NCI-H748 treated with DMSO at 0.1 percent for 48 hours (cell line): ENCODE data around the gene PAX8.
"Not testable (repeated sequence)": the region's sequence is repeated elsewhere in the genome, so short reads cannot be mapped to it uniquely, and the experiment has no call there.

Experiments used
- DNase-seq: peaks from one replicate; lab custom pipeline; 2025; lab: John Stamatoyannopoulos, UW

Gene PAX8

DNA sequence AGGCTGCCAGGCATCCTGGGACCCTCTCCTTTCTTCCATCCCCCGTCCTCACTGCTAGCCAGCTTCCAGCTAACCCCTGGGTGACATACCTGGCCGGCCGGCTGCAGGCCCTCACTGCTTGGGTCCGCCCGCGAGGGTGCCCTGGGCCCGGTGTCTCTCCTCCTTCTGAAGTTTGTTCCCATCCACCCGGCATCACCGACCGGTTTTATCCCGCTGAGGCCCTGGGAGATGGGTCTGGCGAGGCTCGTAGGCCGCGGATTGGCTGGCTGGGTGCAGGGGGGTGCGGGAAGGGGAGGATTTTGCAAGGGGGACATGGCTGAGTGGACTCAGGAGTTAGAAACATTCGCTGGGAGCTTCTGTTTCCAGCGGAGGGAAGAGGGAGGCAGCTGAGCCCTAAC is at the start of gene PAX8:
Gene PAX8 (minus strand): TSS at position 180 of the 398 bp plus-strand sequence. CDS start 527 bp downstream, outside the sequence.
- no peak for DNase-seq

DNA sequence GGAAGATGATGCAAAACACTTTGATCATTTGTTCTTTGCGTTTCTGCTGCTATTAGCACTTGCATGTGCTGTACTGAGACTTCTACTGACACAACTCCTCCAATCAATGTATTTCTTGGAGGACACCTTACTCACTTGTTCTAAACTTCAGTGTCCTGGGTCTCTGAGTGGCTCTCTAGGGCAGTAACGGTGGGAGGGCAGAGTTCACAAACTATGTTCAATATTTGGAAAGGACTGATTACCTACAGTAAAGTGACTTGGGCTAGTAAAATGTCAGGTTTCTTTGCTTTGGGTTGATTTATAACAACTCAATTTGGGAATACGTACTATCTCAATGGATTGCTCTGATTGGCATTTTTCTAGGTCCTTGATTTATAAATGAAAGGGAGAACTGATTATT is 49.3 kb upstream of the PAX8 start:
- DNase-seq: no peak

DNA sequence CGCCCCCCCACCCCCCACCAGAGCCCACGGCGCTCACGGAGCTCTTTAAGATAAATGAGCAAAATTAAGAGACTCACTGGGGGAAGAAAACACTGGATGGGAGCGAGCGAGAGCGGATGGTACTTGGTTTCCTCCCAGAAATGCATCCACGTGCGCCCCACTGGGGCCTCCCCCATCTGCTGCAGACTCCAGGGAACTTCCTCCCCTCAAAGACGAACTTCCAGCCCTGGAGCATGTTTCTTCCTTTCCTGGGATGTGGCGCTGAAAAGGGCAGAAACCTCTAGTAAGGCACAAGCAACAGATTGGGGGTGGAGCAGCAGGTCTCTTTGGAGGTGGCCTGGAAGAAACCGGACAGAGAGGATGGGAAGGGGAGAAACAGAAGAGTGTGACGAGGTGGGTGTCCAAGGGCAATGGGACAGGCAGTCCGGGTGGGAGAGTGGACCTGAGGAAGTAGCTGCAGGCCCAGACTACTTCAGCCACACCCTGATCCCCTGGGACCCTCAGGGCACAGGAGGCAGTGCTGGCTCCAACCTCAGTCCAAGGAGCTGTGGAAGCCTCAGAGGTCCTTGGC is 46.5 kb upstream of the PAX8 start:
- DNase-seq: not testable (repeated sequence)

DNA sequence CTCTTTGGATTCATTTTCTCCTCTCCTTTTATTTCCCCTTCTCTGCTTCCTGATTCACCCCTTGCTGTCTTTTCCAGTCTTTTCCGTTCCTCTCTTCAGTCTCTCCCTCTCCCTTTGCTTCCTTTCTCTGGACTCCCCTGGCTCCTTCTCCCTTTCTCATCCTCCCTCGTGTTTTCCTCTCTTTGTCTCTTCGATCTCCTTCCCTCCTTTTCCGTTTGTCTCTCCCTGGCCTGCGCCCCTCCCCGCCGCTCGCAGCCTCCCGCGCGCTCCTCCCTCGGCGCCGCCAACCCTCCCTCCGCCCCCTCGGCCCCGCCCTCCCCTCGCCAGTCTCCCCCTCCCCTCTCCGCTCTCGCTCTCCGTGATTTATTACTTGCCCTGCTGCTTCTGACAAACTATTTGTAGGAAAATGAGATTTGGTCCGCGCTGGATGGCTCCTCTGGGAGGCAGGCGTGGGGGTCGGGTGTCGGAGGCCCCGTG is 46.0 kb upstream of the PAX8 start:
- DNase-seq: peak; percentile 48

DNA sequence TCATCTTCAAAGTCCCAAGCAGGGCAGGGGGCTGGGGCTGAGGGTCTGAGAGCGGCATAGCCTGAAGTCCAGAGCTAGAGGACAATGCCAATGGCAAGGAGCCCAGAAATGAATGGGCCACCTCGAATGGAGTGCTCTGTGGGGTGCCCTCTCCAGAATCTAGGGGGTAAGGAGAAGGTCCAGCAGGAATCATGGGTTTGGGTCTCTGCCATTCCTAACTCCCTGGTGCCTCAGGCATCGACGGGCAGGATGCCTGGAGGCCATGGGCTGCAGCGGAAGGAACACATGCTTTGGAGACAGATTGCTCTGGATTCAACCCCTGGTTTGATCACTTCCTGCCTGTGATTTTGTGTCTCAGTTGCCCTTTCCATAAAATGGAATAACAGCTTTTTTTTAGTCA is 44.4 kb upstream of the PAX8 start:
- not testable (repeated sequence) for DNase-seq

- not testable (repeated sequence) for DNase-seq
These were observed 41.4 kb upstream of the PAX8 start for GRCh38 chr2:113320106-113320505.

GRCh38 chr2:113318941-113319340 is 40.2 kb upstream of the PAX8 start:
- DNase-seq: not testable (repeated sequence)

GRCh38 chr2:113316085-113316484 is 37.4 kb upstream of the PAX8 start:
- DNase-seq: no peak

DNA sequence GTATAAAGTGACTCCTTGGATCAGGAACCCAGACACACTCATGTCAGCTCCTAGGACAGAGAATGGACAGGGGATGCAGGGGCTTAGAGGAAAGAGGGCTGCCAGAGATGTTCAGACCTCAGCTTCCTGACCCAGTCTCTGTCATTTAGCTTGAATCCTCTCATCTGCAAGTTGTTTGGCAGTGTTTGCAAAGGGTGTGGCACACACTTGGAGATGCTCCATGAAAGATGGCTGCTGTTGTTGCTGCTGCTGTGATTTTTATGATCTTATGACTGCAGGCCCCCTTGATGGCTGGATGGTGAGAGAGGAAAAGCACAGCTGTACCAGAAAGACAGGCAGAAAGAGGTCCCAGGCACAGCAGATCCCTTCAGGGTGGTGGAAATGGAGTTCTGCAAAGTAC is 35.9 kb upstream of the PAX8 start:
- not testable (repeated sequence) for DNase-seq

- not testable (repeated sequence) for DNase-seq
These were observed 35.5 kb upstream of the PAX8 start for GRCh38 chr2:113314176-113314575.

DNA sequence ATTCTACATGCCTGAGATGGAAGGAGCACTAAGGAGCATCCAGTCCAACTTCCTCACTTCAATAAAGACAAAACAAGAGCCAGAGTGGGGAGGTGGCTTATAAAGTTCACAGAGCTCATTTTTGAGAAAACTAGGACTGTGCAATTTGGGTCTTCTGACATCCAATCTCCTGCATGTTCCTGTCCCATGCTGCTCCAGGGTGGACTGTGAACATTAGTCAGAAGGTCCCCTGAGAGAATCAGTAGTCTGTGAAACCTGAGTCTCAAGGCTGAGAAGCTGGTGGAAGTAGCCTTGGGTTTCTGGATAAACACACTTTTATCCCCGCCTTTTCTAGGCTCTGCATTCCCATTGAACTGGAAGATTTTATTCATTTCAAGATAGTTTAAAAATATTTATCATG is 33.1 kb upstream of the PAX8 start:
- not testable (repeated sequence) for DNase-seq

GRCh38 chr2:113311191-113311590 is 32.5 kb upstream of the PAX8 start:
- DNase-seq: not testable (repeated sequence)

GRCh38 chr2:113309655-113310387 is 31.1 kb upstream of the PAX8 start:
- DNase-seq: no peak

DNA sequence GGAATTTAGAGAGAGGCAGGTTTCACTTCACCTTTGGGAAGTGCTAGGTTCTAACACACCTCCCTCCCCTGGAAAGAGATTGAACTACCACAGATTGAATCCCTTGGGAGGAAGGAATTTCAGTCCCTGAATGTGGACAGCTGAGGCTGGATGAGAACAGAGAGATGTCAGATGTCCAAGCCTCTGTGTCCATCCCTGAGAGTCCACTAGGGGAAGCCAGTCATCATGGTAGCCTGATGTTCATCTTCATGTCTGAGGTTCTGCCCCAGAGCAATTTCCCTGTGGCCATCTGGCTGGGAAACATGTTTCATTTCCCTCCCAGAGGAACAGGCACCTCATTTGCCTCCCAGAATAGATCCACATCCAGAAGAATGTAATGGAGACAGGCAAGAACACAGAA is 30.1 kb upstream of the PAX8 start:
- DNase-seq: not testable (repeated sequence)

DNA sequence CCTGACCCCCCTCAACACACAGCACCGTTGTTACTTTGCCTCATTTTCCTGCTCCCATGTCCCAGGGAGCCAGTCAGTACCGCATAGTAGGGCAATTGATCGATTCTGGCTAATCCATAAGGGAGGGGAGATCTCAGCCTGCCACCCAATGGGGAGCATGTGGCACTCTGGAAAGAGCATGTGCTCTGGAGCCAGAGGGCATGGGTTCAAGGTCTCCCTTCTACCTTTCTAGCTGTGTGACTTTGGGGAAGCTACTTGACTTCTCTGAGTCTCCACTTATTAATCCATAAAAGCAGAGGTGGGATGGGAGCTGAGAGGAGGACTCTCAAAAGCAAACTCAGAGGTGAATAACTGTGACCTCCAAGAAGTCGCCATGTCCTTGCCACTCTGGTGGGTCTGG is 27.5 kb upstream of the PAX8 start:
- DNase-seq: not testable (repeated sequence)

GRCh38 chr2:113305749-113306148 is 27.0 kb upstream of the PAX8 start:
- not testable (repeated sequence) for DNase-seq

DNA sequence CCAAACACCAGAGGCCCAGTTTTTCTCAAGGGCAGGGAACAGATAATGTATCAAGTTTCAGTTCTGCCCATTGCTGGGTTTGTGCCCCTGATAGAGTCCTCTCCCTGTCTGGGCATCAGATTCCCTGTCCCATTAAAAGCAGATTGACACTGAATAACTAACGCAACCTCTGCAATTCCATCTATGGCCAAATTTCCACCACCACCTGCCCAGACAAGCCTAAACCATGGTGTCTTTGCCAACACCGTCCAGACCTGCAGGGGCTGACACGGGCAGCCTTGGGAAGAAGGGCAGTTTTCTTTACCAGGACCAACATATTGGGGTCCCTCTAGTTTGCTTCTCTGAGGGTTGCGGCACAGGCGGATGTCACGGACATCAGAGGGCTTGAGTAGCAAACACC is 26.4 kb upstream of the PAX8 start:
- no peak for DNase-seq

- no peak for DNase-seq
These were observed 26.0 kb upstream of the PAX8 start for GRCh38 chr2:113304702-113305101.

- not testable (repeated sequence) for DNase-seq
These were observed 23.7 kb upstream of the PAX8 start for GRCh38 chr2:113302216-113302980.

DNA sequence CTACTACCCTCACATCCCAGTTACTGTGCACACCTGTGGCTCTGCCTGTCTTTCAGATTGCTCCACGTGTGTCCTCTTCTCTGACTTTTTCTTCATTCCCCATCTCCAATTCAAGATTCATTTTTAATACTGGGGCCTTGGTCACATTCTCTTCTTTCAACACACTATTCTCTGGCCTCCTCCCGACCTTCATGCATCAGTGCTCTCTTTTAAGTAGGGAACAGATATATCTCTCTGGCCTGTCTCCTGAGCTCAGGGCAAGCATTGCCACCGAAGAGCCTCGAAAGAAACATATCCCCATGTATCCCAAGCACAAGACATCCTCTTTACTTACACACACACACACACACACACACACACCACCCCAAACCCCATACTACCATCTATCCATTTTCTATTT is 21.6 kb upstream of the PAX8 start:
- no peak for DNase-seq

DNA sequence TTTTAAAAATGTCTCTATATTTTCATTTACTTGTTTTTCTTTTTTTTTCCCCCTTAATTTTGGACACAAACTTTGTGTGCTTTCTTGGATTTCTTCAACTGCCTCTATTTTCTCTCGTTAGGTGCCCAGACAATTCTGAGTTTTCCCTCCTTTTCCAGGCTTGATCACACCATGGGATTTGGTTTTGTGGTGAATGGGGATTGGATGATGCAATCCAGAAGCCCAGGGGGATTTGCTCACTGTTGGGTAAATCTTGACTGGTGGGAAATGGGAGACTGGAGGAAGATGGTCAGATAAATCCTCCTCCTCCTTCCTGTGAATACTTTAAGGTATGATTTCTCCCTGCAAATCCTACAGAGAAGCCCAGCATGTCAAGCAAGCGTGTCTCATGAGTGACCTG is 19.5 kb upstream of the PAX8 start:
- no peak for DNase-seq

DNA sequence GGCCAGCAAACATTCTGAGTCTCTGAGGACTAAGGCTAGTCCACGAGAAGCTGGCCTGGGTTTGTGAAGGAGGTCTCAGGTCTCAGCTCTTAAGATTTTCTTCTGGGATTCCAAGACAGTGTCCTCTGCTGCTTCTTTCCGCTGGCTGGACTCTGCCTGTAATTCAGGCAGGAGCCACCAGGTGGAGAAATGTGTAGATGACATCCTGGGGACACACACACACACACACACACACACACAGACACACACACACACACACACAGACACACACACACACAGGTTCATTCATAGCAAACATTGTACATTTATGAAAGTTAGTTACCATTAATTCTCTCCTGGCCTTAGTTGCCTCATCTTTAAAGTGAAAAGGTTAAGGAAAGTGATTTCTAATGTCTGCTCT is 18.9 kb upstream of the PAX8 start:
- DNase-seq: not testable (repeated sequence)

DNA sequence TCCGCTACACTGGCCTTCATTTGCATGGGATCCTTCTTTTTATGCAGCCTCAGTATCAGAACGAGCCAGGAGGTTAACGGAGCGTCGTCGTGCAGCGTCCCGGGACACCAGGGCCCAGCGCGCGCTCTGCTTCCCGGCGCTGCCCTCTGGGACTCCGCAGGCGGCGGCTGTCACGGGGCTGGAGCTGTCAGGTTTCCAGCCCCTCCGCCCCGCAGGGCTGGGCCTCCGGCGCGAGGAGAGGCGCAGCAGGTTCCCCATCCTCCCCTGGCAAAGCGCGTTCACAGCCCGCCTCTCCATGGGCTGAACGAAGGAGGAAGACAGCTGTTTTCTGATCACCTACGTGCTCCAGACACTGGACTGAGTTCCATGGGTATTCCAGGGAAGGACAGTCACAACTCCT is 12.5 kb upstream of the PAX8 start:
- no peak for DNase-seq
